HT1080 (cell line): Measurements from ENCODE around the gene MED13L. TPM values are rescaled to one million over a fixed set of nuclear protein-coding genes. Genes with fewer than 3 reads are reported as not detected.
"Not testable (repeated sequence)": the region's sequence is repeated elsewhere in the genome, so short reads cannot be mapped to it uniquely, and the experiment has no call there.

Experiments used
- DNase-seq: peaks from one replicate; pipeline ENCODE4 v3.0.0-alpha.2; 2015; ENCODE audit warnings: low read depth
- total RNA-seq: library from RNA; depleted of rRNA; stranded (reverse); fragments of >200 nt; shearing (Covaris generic); gene quantifications from 2 replicates; pipeline ENCODE4 v1.2.3, GENCODE V29; 2014

MED13L gene
- total RNA-seq, 1 experiment from 2014 or later, result 25.8 TPM

- no peak for DNase-seq
Observed at GRCh38 chr12:116249938-116250337, 27.6 kb downstream of the MED13L start.

- DNase-seq, result no peak
Observed at GRCh38 chr12:116248930-116249329, 28.6 kb downstream of the MED13L start.

- no peak for DNase-seq
Observed at GRCh38 chr12:116248433-116248832, 29.1 kb downstream of the MED13L start.

GRCh38 chr12:116247377-116247776, 30.1 kb downstream of the MED13L start:
- no peak for DNase-seq

- no peak for DNase-seq
Observed at GRCh38 chr12:116246490-116247179, 30.9 kb downstream of the MED13L start.

GRCh38 chr12:116245189-116245588, 32.3 kb downstream of the MED13L start:
- no peak for DNase-seq

GRCh38 chr12:116244474-116245090, 32.9 kb downstream of the MED13L start:
- no peak for DNase-seq

- DNase-seq, result no peak
Observed at GRCh38 chr12:116244001-116244400, 33.5 kb downstream of the MED13L start.

GRCh38 chr12:116242740-116243139, 34.8 kb downstream of the MED13L start:
- no peak for DNase-seq

GRCh38 chr12:116241157-116241759, 36.2 kb downstream of the MED13L start:
- DNase-seq, result no peak

GRCh38 chr12:116238570-116239119, 38.8 kb downstream of the MED13L start:
- not testable (repeated sequence) for DNase-seq

GRCh38 chr12:116238149-116238548, 39.3 kb downstream of the MED13L start:
- DNase-seq, result no peak

- DNase-seq, result no peak
Observed at GRCh38 chr12:116236976-116237375, 40.5 kb downstream of the MED13L start.

- DNase-seq, result peak; percentile 41
Observed at GRCh38 chr12:116236148-116236731, 41.3 kb downstream of the MED13L start.

GRCh38 chr12:116234148-116234547, 43.3 kb downstream of the MED13L start:
- not testable (repeated sequence) for DNase-seq

GRCh38 chr12:116233669-116234068, 43.8 kb downstream of the MED13L start:
- DNase-seq, result no peak

GRCh38 chr12:116227811-116228210, 49.7 kb downstream of the MED13L start:
- DNase-seq, result no peak

GRCh38 chr12:116226026-116226425, 51.5 kb downstream of the MED13L start:
- no peak for DNase-seq

GRCh38 chr12:116222358-116222757, 55.1 kb downstream of the MED13L start:
- DNase-seq, result peak; percentile 53

GRCh38 chr12:116220756-116221155, 56.7 kb downstream of the MED13L start:
- no peak for DNase-seq

- no peak for DNase-seq
Observed at GRCh38 chr12:116217045-116217735, 60.3 kb downstream of the MED13L start.
